NCI-H774 (cell line): ENCODE results near the gene SERPINE1.
A peak's percentile ranks its signal among the peaks of the same experiment; 100 is the strongest.
"Not testable (repeated sequence)": the region's sequence is repeated elsewhere in the genome, so short reads cannot be mapped to it uniquely, and the experiment has no call there.

ENCODE experiments used
- DNase-seq: peaks from one replicate; lab custom pipeline; 2025; lab: John Stamatoyannopoulos, UW

SERPINE1 gene

GRCh38 chr7:101126651-101127459, at the start of gene SERPINE1:
TSS of gene SERPINE1 (plus strand) at chr7:101127104. CDS start at chr7:101128394, 1,290 bp downstream.
- peak; percentile 50 for DNase-seq

- DNase-seq = peak; percentile 44
These were observed 49.4 kb upstream of the SERPINE1 start for GRCh38 chr7:101077303-101078086.

- no peak for DNase-seq
These were observed 45.5 kb upstream of the SERPINE1 start for GRCh38 chr7:101081432-101081831.

GRCh38 chr7:101084865-101085161, 42.1 kb upstream of the SERPINE1 start:
- no peak for DNase-seq

- peak; percentile 79 for DNase-seq
These were observed 41.5 kb upstream of the SERPINE1 start, which contains the start of gene TRIM56 for GRCh38 chr7:101085162-101085964. TSS of gene TRIM56 (plus strand) at chr7:101085481. CDS start at chr7:101087313, 1,832 bp downstream.

GRCh38 chr7:101087334-101088068, 39.4 kb upstream of the SERPINE1 start:
- DNase-seq = no peak

GRCh38 chr7:101088069-101088425, 38.9 kb upstream of the SERPINE1 start:
- no peak for DNase-seq

GRCh38 chr7:101088858-101089529, 37.9 kb upstream of the SERPINE1 start:
- DNase-seq = no peak

GRCh38 chr7:101089876-101090275, 37.0 kb upstream of the SERPINE1 start:
- DNase-seq = no peak

- DNase-seq = not testable (repeated sequence)
These were observed 34.5 kb upstream of the SERPINE1 start for GRCh38 chr7:101092266-101092905.

- no peak for DNase-seq
These were observed 33.0 kb upstream of the SERPINE1 start for GRCh38 chr7:101093906-101094305.

GRCh38 chr7:101094376-101094775, 32.5 kb upstream of the SERPINE1 start:
- DNase-seq = no peak

GRCh38 chr7:101094791-101095375, 32.0 kb upstream of the SERPINE1 start:
- peak; percentile 44 for DNase-seq

- DNase-seq = no peak
These were observed 30.5 kb upstream of the SERPINE1 start for GRCh38 chr7:101096331-101096956.

GRCh38 chr7:101096957-101097347, 30.0 kb upstream of the SERPINE1 start:
- DNase-seq = no peak

- DNase-seq = no peak
These were observed 29.3 kb upstream of the SERPINE1 start for GRCh38 chr7:101097561-101097960.

- peak; percentile 26 for DNase-seq
These were observed 26.7 kb upstream of the SERPINE1 start for GRCh38 chr7:101099969-101100781.

GRCh38 chr7:101100858-101101847, 25.8 kb upstream of the SERPINE1 start:
- no peak for DNase-seq
